Esophagus muscularis mucosa (tissue), 3 donors: ENCODE data around the gene KLHL29.

Experiments used
- POLR2A ChIP-seq: fragments of 450-650 bp; IDR thresholded peaks from one replicate; pipeline ENCODE4 v1.6.1; 2017; ENCODE audit warnings: antibody characterized with exemption, moderate library complexity, mild to moderate bottlenecking, low read depth
- POLR2AphosphoS5 ChIP-seq, 2 donors: sonication (generic); formaldehyde crosslinking; IDR thresholded peaks; one replicate each; pipeline ENCODE4 v1.6.1; 2017; ENCODE audit warnings: antibody characterized with exemption in 2 of 2
- TF ChIP-seq, protein P1 (sequence below), 3 experiments: fragments of 200-600 bp in 2 of 3; fragments of 450-650 bp in 1 of 3; sonication (generic) in 2 of 3; IDR thresholded peaks; one replicate each; pipeline ENCODE4 v1.5.1; 2017 to 2019; ENCODE audit warnings: antibody characterized with exemption in 3 of 3, mild to moderate bottlenecking in 2 of 3, moderate library complexity in 1 of 3

DNA sequence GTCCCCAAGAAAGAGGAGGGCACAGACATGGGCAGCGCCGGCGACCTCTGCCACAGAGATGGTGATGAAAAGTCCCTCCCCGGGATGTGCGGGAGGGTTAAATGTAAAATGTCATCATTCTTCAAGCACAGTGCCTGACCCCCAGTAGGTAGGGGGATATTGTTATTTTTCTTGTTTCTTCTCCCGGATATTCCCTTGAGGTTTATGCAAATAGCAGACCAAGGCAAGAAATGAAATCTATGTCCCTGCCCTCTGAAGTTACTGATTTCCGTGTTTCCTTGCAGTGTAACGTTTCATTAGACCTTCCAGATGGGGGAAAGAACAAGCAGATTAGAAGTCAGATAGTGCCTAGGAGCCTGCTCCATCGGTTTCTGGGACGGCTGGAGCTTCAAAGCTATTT, 158.3 kb downstream of the KLHL29 start:
- TF ChIP-seq POLR2A (no peak), POLR2AphosphoS5 (IDR thresholded peaks at IDR 0.05) (no peak)
- TF ChIP-seq, protein P1, sequence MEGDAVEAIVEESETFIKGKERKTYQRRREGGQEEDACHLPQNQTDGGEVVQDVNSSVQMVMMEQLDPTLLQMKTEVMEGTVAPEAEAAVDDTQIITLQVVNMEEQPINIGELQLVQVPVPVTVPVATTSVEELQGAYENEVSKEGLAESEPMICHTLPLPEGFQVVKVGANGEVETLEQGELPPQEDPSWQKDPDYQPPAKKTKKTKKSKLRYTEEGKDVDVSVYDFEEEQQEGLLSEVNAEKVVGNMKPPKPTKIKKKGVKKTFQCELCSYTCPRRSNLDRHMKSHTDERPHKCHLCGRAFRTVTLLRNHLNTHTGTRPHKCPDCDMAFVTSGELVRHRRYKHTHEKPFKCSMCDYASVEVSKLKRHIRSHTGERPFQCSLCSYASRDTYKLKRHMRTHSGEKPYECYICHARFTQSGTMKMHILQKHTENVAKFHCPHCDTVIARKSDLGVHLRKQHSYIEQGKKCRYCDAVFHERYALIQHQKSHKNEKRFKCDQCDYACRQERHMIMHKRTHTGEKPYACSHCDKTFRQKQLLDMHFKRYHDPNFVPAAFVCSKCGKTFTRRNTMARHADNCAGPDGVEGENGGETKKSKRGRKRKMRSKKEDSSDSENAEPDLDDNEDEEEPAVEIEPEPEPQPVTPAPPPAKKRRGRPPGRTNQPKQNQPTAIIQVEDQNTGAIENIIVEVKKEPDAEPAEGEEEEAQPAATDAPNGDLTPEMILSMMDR (IDR thresholded peaks at IDR 0.05), result no peak
